ENCODE measurements around the gene APLN.

Gene APLN

DNA sequence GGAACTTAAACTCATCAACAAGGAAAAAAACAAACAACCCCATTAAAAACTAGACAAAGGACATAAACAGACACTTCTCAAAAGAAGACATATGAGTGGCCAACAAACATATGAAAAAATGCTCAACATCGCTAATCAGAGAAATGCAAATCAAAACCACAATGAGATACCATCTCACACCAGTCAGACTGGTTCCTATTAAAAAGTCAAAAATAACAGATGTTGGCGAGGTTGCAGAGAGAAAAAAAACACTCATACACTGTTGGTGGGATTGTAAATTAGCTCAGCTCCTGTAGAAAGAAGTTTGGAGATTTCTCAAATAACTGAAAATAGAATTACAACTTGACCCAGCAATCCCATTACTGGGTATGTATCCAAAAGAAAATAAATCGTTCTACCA is 28.7 kb downstream of the APLN start:
- no peak for TF ChIP-seq CTCF (IDR thresholded peaks at IDR 0.05; ENCODE audit: low read depth, low read length, missing control alignments)
- no peak for DNase-seq (ENCODE audit: extremely low read depth, low read depth)
- H3K4me3 ChIP-seq (replicated peaks; ENCODE audit: low read depth, low read length) = no peak overlapping the region

- no peak for TF ChIP-seq CTCF (IDR thresholded peaks at IDR 0.05; ENCODE audit: low read depth, low read length, missing control alignments)
- H3K4me3 ChIP-seq (replicated peaks; ENCODE audit: low read depth, low read length) = no peak overlapping the region
- no peak for DNase-seq (ENCODE audit: extremely low read depth, low read depth)
These were observed 31.9 kb downstream of the APLN start for GRCh38 chrX:129622757-129623301.

- no peak for TF ChIP-seq CTCF (IDR thresholded peaks at IDR 0.05; ENCODE audit: low read depth, low read length, missing control alignments)
- DNase-seq (ENCODE audit: extremely low read depth, low read depth) = no peak
- no peak overlapping the region for H3K4me3 ChIP-seq (replicated peaks; ENCODE audit: low read depth, low read length)
These were observed 35.8 kb downstream of the APLN start for GRCh38 chrX:129618997-129619396.

DNA sequence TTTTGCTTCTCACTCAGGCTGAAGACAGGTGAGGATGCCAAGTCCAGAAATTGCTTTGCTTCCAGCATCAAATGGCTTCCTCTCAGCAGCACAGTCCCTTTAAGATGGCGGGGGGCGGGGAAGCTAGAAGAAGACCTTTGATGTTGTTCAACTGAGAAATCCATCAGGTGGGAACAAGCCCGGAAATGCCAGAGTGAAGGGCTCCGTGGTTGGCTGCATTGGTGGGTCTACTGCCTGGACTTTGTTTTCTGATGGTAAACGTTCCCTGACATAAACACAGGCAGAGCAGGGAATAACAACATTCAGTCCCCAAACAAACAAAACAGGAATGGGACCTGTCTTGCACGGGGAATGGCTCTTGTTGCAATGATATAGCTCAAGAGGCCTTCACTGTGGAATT is 37.3 kb downstream of the APLN start:
- H3K4me3 ChIP-seq (replicated peaks; ENCODE audit: low read depth, low read length) = no peak overlapping the region
- DNase-seq (ENCODE audit: extremely low read depth, low read depth) = no peak
- TF ChIP-seq CTCF (IDR thresholded peaks at IDR 0.05; ENCODE audit: low read depth, low read length, missing control alignments) = no peak

GRCh38 chrX:129614481-129615255 is 40.1 kb downstream of the APLN start:
- no peak for DNase-seq (ENCODE audit: extremely low read depth, low read depth)
- no peak overlapping the region for H3K4me3 ChIP-seq (replicated peaks; ENCODE audit: low read depth, low read length)
- TF ChIP-seq CTCF (IDR thresholded peaks at IDR 0.05; ENCODE audit: low read depth, low read length, missing control alignments) = no peak

DNA sequence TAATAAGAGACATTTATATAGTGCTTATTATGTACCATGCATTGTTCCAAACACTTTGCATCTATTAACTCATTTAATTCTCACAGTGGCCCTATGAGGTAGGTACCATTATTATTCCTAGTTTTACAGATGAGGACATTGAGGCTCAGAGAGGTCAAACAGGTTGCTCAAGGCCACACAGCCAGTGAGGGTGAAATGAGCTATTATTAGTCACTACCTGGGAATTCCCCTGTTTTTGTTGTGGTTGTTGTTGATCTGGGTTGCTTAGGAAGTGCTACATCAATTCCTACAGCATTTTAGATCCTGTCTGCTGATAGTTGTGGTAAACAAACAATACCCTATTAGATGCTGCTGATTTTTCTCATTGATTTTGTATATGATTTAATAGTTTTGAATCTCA is 41.2 kb downstream of the APLN start:
- no peak overlapping the region for H3K4me3 ChIP-seq (replicated peaks; ENCODE audit: low read depth, low read length)
- TF ChIP-seq CTCF (IDR thresholded peaks at IDR 0.05; ENCODE audit: low read depth, low read length, missing control alignments) = no peak
- DNase-seq (ENCODE audit: extremely low read depth, low read depth) = no peak

Measured in HFF-Myc (cell line).